ENCODE results near the gene S1PR4.
"Not testable (repeated sequence)": the region's sequence is repeated elsewhere in the genome, so short reads cannot be mapped to it uniquely, and the experiment has no call there.

The S1PR4 gene

GRCh38 chr19:3162418-3163229, 15.9 kb upstream of the S1PR4 start:
- H3K27me3 Mint-ChIP-seq = no peaks in the 10 kb centered on the region
- no peak overlapping the region for H3K4me3 Mint-ChIP-seq
- ATAC-seq (peak; percentile 13), DNase-seq (peak in 1 of 2 donors; percentile 43)
- peaks cover 26% of the 10 kb centered on the region for H3K4me1 Mint-ChIP-seq
- H3K9me3 Mint-ChIP-seq = peaks cover 4 to 7% of the 10 kb centered on the region in 2 donors
- no peak overlapping the region for H3K27ac Mint-ChIP-seq

- Mint-ChIP-seq H3K27me3 (no peaks in the 10 kb centered on the region), H3K9me3 (peaks cover 4 to 7% of the 10 kb centered on the region in 2 donors), H3K4me3 (no peak overlapping the region), H3K4me1 (peaks cover 26% of the 10 kb centered on the region), H3K27ac (no peak overlapping the region)
- DNase-seq (peak; percentile 68 to 79), ATAC-seq (peak; percentile 91)
Measured at GRCh38 chr19:3163230-3163886, 15.2 kb upstream of the S1PR4 start.

GRCh38 chr19:3163943-3164342, 14.6 kb upstream of the S1PR4 start:
- Mint-ChIP-seq H3K27me3 (no peaks in the 10 kb centered on the region), H3K27ac (no peak overlapping the region), H3K9me3 (peaks cover 4 to 7% of the 10 kb centered on the region in 2 donors), H3K4me1 (peaks cover 26% of the 10 kb centered on the region), H3K4me3 (no peak overlapping the region)
- ATAC-seq (no peak), DNase-seq (no peak)

GRCh38 chr19:3167533-3168272, 10.9 kb upstream of the S1PR4 start:
- no peaks in the 10 kb centered on the region for H3K9me3 Mint-ChIP-seq
- no peak overlapping the region for H3K27ac Mint-ChIP-seq

DNA sequence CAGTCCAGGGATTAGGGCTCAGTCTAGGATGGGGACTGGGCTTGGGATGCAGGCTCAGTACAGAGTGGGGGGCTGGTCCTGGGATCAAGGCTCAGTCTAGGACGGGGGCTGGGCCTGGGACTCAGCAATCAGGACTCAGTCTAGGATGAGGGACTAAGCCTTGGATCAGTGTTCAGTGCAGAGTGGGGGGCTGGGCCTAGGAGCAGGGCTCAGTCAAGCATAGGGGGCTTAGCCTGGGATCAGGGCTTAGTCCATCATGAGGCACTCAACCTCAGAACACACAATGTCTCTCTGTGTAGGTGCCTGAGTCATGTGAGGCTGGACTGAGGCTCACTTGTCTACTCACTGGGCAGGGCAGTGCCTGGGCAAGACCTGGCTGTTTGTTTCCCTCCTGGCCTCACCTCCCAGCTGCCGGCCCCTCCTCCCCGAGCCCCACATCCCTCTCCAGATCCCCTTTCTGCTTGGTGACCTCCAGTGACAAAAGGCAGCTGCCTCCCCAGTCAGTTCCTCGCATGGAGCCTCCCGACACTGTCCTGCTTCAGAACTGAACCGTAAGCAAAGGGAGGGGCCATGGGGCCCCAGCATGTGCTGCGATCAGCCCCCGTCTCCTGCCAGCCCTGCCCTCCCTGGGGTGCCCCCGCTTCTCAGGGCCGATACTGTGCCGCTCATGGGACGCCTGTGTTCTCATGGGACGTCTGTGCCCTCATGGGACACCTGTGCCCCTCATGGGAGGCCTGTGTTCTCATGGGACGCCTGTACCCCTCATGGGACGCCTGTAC, 6.5 kb upstream of the S1PR4 start:
- H3K4me3 Mint-ChIP-seq = no peak overlapping the region
- peaks cover 26% of the 10 kb centered on the region for H3K4me1 Mint-ChIP-seq
- H3K9me3 Mint-ChIP-seq = no peaks in the 10 kb centered on the region

More at GRCh38 chr19:3167533-3168272, 10.9 kb upstream of the S1PR4 start:
- DNase-seq (no peak), ATAC-seq (no peak)
- Mint-ChIP-seq H3K27me3 (no peaks in the 10 kb centered on the region), H3K4me3 (no peak overlapping the region), H3K4me1 (peaks cover 31% of the 10 kb centered on the region)

GRCh38 chr19:3172673-3173000, 5.9 kb upstream of the S1PR4 start:
- not testable (repeated sequence) for H3K27ac Mint-ChIP-seq, H3K4me3 Mint-ChIP-seq, H3K9me3 Mint-ChIP-seq, DNase-seq, H3K27me3 Mint-ChIP-seq, ATAC-seq
- H3K4me1 Mint-ChIP-seq = peaks cover 30% of the 10 kb centered on the region

More for the DNA sequence above, 6.5 kb upstream of the S1PR4 start:
- no peaks in the 10 kb centered on the region for H3K27me3 Mint-ChIP-seq
- peak overlapping the region in 1 of 2 donors; percentile 27 for H3K27ac Mint-ChIP-seq
- ATAC-seq (peak; percentile 44), DNase-seq (no peak)

- H3K9me3 Mint-ChIP-seq = no peaks in the 10 kb centered on the region
- DNase-seq (no peak), ATAC-seq (no peak)
- H3K27ac Mint-ChIP-seq = peak overlapping the region in 1 of 2 donors; percentile 92
- H3K4me3 Mint-ChIP-seq = peak overlapping the region; percentile 85 to 89
- H3K4me1 Mint-ChIP-seq = peaks cover 35% of the 10 kb centered on the region
- H3K27me3 Mint-ChIP-seq = no peaks in the 10 kb centered on the region
Measured at GRCh38 chr19:3175781-3176714, 2.5 kb upstream of the S1PR4 start.

- H3K4me1 Mint-ChIP-seq = peaks cover 33% of the 10 kb centered on the region
- H3K4me3 Mint-ChIP-seq = peak overlapping the region; percentile 85 to 89
- no peaks in the 10 kb centered on the region for H3K9me3 Mint-ChIP-seq
- DNase-seq = peak; percentile 44 to 72
- H3K27ac Mint-ChIP-seq = peak overlapping the region; percentile 81 to 92
- peak; percentile 67 for ATAC-seq
- no peaks in the 10 kb centered on the region for H3K27me3 Mint-ChIP-seq
Measured at GRCh38 chr19:3176715-3177501, 1.7 kb upstream of the S1PR4 start.

GRCh38 chr19:3178973-3179738, 587 bp downstream of the S1PR4 start:
- DNase-seq = peak; percentile 36 to 53
- Mint-ChIP-seq H3K4me1 (peaks cover 46% of the 10 kb centered on the region), H3K27ac (peak overlapping the region; percentile 97 to 98), H3K27me3 (no peaks in the 10 kb centered on the region), H3K9me3 (no peaks in the 10 kb centered on the region), H3K4me3 (peak overlapping the region; percentile 91 to 99)
- ATAC-seq = peak; percentile 34

- ATAC-seq = peak; percentile 51
- DNase-seq = peak; percentile 56 to 63
- Mint-ChIP-seq H3K4me3 (peak overlapping the region; percentile 91 to 99), H3K4me1 (peaks cover 52% of the 10 kb centered on the region), H3K9me3 (no peaks in the 10 kb centered on the region), H3K27ac (peak overlapping the region; percentile 97 to 98), H3K27me3 (no peaks in the 10 kb centered on the region)
Measured at GRCh38 chr19:3179739-3180293, 1.2 kb downstream of the S1PR4 start.

- H3K9me3 Mint-ChIP-seq = no peaks in the 10 kb centered on the region
- no peak overlapping the region for H3K27ac Mint-ChIP-seq
- ATAC-seq (no peak), DNase-seq (no peak)
- H3K4me3 Mint-ChIP-seq = peak overlapping the region; percentile 96 to 97
- no peaks in the 10 kb centered on the region for H3K27me3 Mint-ChIP-seq
- peaks cover 61% of the 10 kb centered on the region for H3K4me1 Mint-ChIP-seq
Measured at GRCh38 chr19:3183721-3184641, 5.4 kb downstream of the S1PR4 start.

Measured in stimulated activated naive CD8-positive, alpha-beta T cell treated with anti-CD3 and anti-CD28 coated beads, Interleukin-15, amount 100 ng/mL, for 72 hours (primary cell).